Adrenal gland (tissue), 12 donors: ENCODE measurements around the gene AGBL1. TPM values are rescaled to one million over a fixed set of nuclear protein-coding genes. Genes with fewer than 3 reads are reported as not detected.

ENCODE experiments used
- DNase-seq, 7 donors: peaks; one replicate each; pipeline ENCODE4 v3.0.0-alpha.2; 2019 to 2020
- H3K27ac ChIP-seq, 5 donors: fragments of 200-600 bp; sonication (generic) in 4 of 5; 1 replicate in 3 of 5; 2 replicates in 2 of 5; pipeline versions ENCODE4 v1.5.1 to v1.8.0; 2016 to 2020; ENCODE audit warnings: mild to moderate bottlenecking in 1 of 5
- H3K27me3 ChIP-seq: fragments of 200-600 bp; 2 replicates; pipeline ENCODE4 v1.8.0; 2021
- H3K36me3 ChIP-seq, 2 donors: fragments of 200-600 bp; replicated peaks in 1 of 2; 1 replicate in 1 of 2; 2 replicates in 1 of 2; pipeline versions ENCODE4 v1.5.1 to v1.8.0; 2018 to 2022
- H3K4me1 ChIP-seq, 2 donors: fragments of 200-600 bp; replicated peaks in 1 of 2; 1 replicate in 1 of 2; 2 replicates in 1 of 2; pipeline versions ENCODE4 v1.5.1 to v1.8.0; 2018 to 2021
- H3K4me3 ChIP-seq, 4 donors: fragments of 200-600 bp; sonication (generic) in 3 of 4; one replicate each; pipeline ENCODE4 v1.5.1; 2016 to 2018
- H3K9me3 ChIP-seq, 3 donors: fragments of 200-600 bp; sonication (generic) in 1 of 3; replicated peaks in 1 of 3; 1 replicate in 2 of 3; 2 replicates in 1 of 3; pipeline versions ENCODE4 v1.5.1 to v1.8.0; 2016 to 2021
- CTCF ChIP-seq, 6 experiments: fragments of 450-650 bp in 4 of 6; fragments of 200-600 bp in 2 of 6; sonication (generic) in 1 of 6; IDR thresholded peaks; 1 replicate in 5 of 6; 2 replicates in 1 of 6; pipeline versions ENCODE4 v1.5.1 to v1.8.0; 2016 to 2021; ENCODE audit warnings: antibody characterized with exemption in 6 of 6, mild to moderate bottlenecking in 2 of 6, moderate library complexity in 1 of 6
- POLR2A ChIP-seq, 2 donors: fragments of 450-650 bp; IDR thresholded peaks; one replicate each; pipeline ENCODE4 v1.6.1; 2017; ENCODE audit warnings: antibody characterized with exemption in 2 of 2, mild to moderate bottlenecking in 2 of 2, moderate library complexity in 1 of 2
- WGBS, 4 donors: extraction: QIAGEN DNeasy Blood & Tissue Kit in 2 of 4; methylation state at CpG; one replicate each; pipeline versions ENCODE4 v1.1.5 to v1.1.7; 2013 to 2017; 5-methylcytosine and 5-hydroxymethylcytosine counted together
- intact Hi-C, 2 donors: fragments of 100-400 bp; cut with DNase I; formaldehyde crosslinking; loops; one replicate each; pipeline versions ENCODE4 v1.14.1 to v1.15.0; 2022 to 2023
- polyA plus RNA-seq, 3 donors: library from polyadenylated mRNA; stranded (reverse); fragments of 200-250 nt in 2 of 3; fragments of 350-450 nt in 1 of 3; fragmentation: Illumina TruSeq in 1 of 3; extraction: RNeasy Lipid Tissue Mini Kit (QIAGEN cat#74804) in 1 of 3; gene quantifications; one replicate each; pipeline ENCODE4 v1.2.3, GENCODE V29; 2013 to 2014
- total RNA-seq, 9 donors: library from RNA; depleted of rRNA in 4 of 9; stranded (reverse); fragments of >200 nt in 4 of 9; fragments of 120-200 nt in 1 of 9; fragmentation: NEBNext Ultra II Directional in 1 of 9; extraction: Animal tissue kit (Norgen Biotek cat#: 25700) in 1 of 9; gene quantifications; one replicate each; pipeline versions ENCODE4 v1.1.0 to v1.2.4, GENCODE V29; 2013 to 2023
- donor health status: healthy with polysubstance abuse.
- donor health status: Bipolar disorder and iron deficiency.
- donor health status: DM: yes; HTN: yes; CAD: no.
- donor health status: DM: no; HTN: no; CAD: no.
- donor health status: DM: no; HTN: no; CAD: no.
- donor health status: DM: yes; HTN: yes; CAD: no.

AGBL1 gene
- total and polyA plus RNA-seq, 12 donors, result 0.04 to 0.07 (median 0.06) TPM; not detected in 9

- no peak for DNase-seq
- 87 to 97% (median 96%) methylated on average over 2 of the region's 2 CpGs for WGBS, 4 donors
- intact Hi-C loops, result loop anchor here in 1 of 2 donors (5.0 kb wide), 1 partner anchor 137 kb away; no protein-coding TSS in a partner anchor
- Histone ChIP-seq H3K27ac (no peak overlapping the region), H3K27me3 (no peaks in the 10 kb centered on the region), H3K4me3 (no peak overlapping the region), H3K9me3 (no peaks in the 10 kb centered on the region), H3K36me3 (no peaks in the 10 kb centered on the region), H3K4me1 (no peaks in the 10 kb centered on the region)
- no peak for TF ChIP-seq CTCF (IDR thresholded peaks at IDR 0.05)
- TF ChIP-seq POLR2A (IDR thresholded peaks at IDR 0.05), result no peak
Measured at GRCh38 chr15:86804406-86804805, 724.7 kb downstream of the AGBL1 start.

GRCh38 chr15:86810329-86810728 is 730.7 kb downstream of the AGBL1 start:
- no peak for DNase-seq
- H3K4me1 ChIP-seq, result no peaks in the 10 kb centered on the region
- H3K36me3 ChIP-seq, result no peaks in the 10 kb centered on the region
- intact Hi-C loops, result no loop called here
- H3K4me3 ChIP-seq, result no peak overlapping the region
- H3K27me3 ChIP-seq, result no peaks in the 10 kb centered on the region
- no peak for TF ChIP-seq CTCF (IDR thresholded peaks at IDR 0.05)
- TF ChIP-seq POLR2A (IDR thresholded peaks at IDR 0.05), result no peak
- H3K27ac ChIP-seq, result no peak overlapping the region
- H3K9me3 ChIP-seq, result no peaks in the 10 kb centered on the region

- H3K4me1 ChIP-seq, result no peaks in the 10 kb centered on the region
- TF ChIP-seq CTCF (IDR thresholded peaks at IDR 0.05) (no peak), POLR2A (IDR thresholded peaks at IDR 0.05) (no peak)
- H3K27ac ChIP-seq, result no peak overlapping the region
- H3K4me3 ChIP-seq, result no peak overlapping the region
- no peaks in the 10 kb centered on the region for H3K27me3 ChIP-seq
- H3K36me3 ChIP-seq, result no peaks in the 10 kb centered on the region
- no peaks in the 10 kb centered on the region for H3K9me3 ChIP-seq
- DNase-seq, result no peak
- 87 to 100% (median 93%) methylated on average over 2 to 7 of the region's 7 CpGs for WGBS, 4 donors
- intact Hi-C loops, result no loop called here
Measured at GRCh38 chr15:86813892-86814291, 734.2 kb downstream of the AGBL1 start.

GRCh38 chr15:86829245-86829644 is 749.6 kb downstream of the AGBL1 start:
- no peaks in the 10 kb centered on the region for H3K9me3 ChIP-seq
- H3K27ac ChIP-seq, result no peak overlapping the region
- WGBS, 4 donors, result 70 to 89% (median 80%) methylated on average over 1 of the region's 1 CpG
- no peaks in the 10 kb centered on the region for H3K4me1 ChIP-seq
- intact Hi-C loops, result no loop called here
- no peak for TF ChIP-seq POLR2A (IDR thresholded peaks at IDR 0.05)
- TF ChIP-seq CTCF (IDR thresholded peaks at IDR 0.05), result no peak
- no peaks in the 10 kb centered on the region for H3K36me3 ChIP-seq
- no peak for DNase-seq
- H3K27me3 ChIP-seq, result no peaks in the 10 kb centered on the region
- no peak overlapping the region for H3K4me3 ChIP-seq
